Heart left ventricle (tissue), 16 donors: ENCODE data around the gene LRRC31. TPM values are rescaled to one million over a fixed set of nuclear protein-coding genes. Genes with fewer than 3 reads are reported as not detected.

Source experiments
- ATAC-seq, 4 donors: fragments of 200-7000 bp; cut with Tn5 transposase; one replicate each; pipeline ENCODE4 v1.9.1; 2020 to 2022; ENCODE audit warnings: moderate library complexity in 4 of 4, mild to moderate bottlenecking in 3 of 4, moderate number of reproducible peaks in 1 of 4
- DNase-seq, 5 donors: peaks; one replicate each; pipeline ENCODE4 v3.0.0-alpha.2; 2020
- H3K27ac ChIP-seq, 12 donors: fragments of 200-600 bp; sonication (generic) in 4 of 12; one replicate each; pipeline versions ENCODE4 v1.5.0 to v1.8.0; 2016 to 2022; ENCODE audit warnings: mild to moderate bottlenecking in 2 of 12
- H3K27me3 ChIP-seq, 9 donors: fragments of 200-600 bp; sonication (generic) in 2 of 9; one replicate each; pipeline versions ENCODE4 v1.5.1 to v1.8.0; 2016 to 2022; ENCODE audit warnings: mild to moderate bottlenecking in 3 of 9
- H3K36me3 ChIP-seq, 9 donors: fragments of 200-600 bp; sonication (generic) in 2 of 9; one replicate each; pipeline versions ENCODE4 v1.5.0 to v1.8.0; 2018 to 2022; ENCODE audit warnings: mild to moderate bottlenecking in 2 of 9
- H3K4me1 ChIP-seq, 12 donors: fragments of 200-600 bp; sonication (generic) in 4 of 12; one replicate each; pipeline versions ENCODE4 v1.5.0 to v1.8.0; 2016 to 2022; ENCODE audit warnings: mild to moderate bottlenecking in 3 of 12
- H3K4me3 ChIP-seq, 12 donors: fragments of 200-600 bp; sonication (generic) in 4 of 12; one replicate each; pipeline versions ENCODE4 v1.5.0 to v1.8.0; 2017 to 2022; ENCODE audit warnings: mild to moderate bottlenecking in 9 of 12, moderate library complexity in 4 of 12
- H3K9me3 ChIP-seq, 12 donors: fragments of 200-600 bp; sonication (generic) in 4 of 12; one replicate each; pipeline versions ENCODE4 v1.5.0 to v1.8.0; 2016 to 2022; ENCODE audit warnings: mild to moderate bottlenecking in 1 of 12
- CTCF ChIP-seq, 12 donors: fragments of 200-600 bp; sonication (generic) in 4 of 12; IDR thresholded peaks; one replicate each; pipeline versions ENCODE4 v1.5.0 to v1.8.0; 2018 to 2022; ENCODE audit warnings: antibody characterized with exemption in 12 of 12, mild to moderate bottlenecking in 5 of 12
- POLR2A ChIP-seq, 2 donors: fragments of 450-650 bp; IDR thresholded peaks; one replicate each; pipeline ENCODE4 v1.6.1; 2017; ENCODE audit warnings: antibody characterized with exemption in 2 of 2, mild to moderate bottlenecking in 2 of 2, moderate library complexity in 2 of 2
- WGBS, 4 donors: extraction: QIAGEN DNeasy Blood & Tissue Kit in 2 of 4; methylation state at CpG; one replicate each; pipeline versions ENCODE4 v1.1.5 to v1.1.7; 2013 to 2018; 5-methylcytosine and 5-hydroxymethylcytosine counted together
- intact Hi-C, 10 donors: fragments of 100-400 bp; cut with DNase I; formaldehyde crosslinking; loops; one replicate each; pipeline versions ENCODE4 v1.11.1 to v1.14.2; 2022
- polyA plus RNA-seq, 2 donors: library from polyadenylated mRNA; stranded (reverse); fragments of 200-250 nt; gene quantifications; one replicate each; pipeline ENCODE4 v1.2.3, GENCODE V29; 2013
- total RNA-seq, 9 donors: library from RNA; depleted of rRNA in 2 of 9; stranded (reverse); fragments of >200 nt in 2 of 9; fragmentation: NEBNext Ultra II Directional in 3 of 9; extraction: Animal tissue kit (Norgen Biotek cat#: 25700) in 3 of 9; gene quantifications; one replicate each; pipeline versions ENCODE4 v1.1.0 to v1.2.4, GENCODE V29; 2016 to 2023
- donor health status: ischemic (EF 13 %, LVEDD 7.1; RV severe dilation, severe dysfunction).
- donor health status: healthy with polysubstance abuse.
- donor health status: DM: no; HTN: yes; CAD: no.
- donor health status: DM: no; HTN: no; CAD: no.
- donor health status: ischemic (EF 25% LVEDD 6.9; RV normal size, moderate dysfunction).
- donor health status: ischemic (EF 25% LVEDD 5.7; RV mildly dilated, moderate dysfunction).
- donor health status: healthy.
- donor health status: DM: yes; HTN: yes; CAD: no.
- donor health status: ischemic (EF 35%, LVEDD 5.7; RV mildly dilated, moderate dysfunction).
- donor health status: nonischemic (EF 11% LVEDD 7.7; RV severe dilation, severe dysfunction).
- donor health status: DM: yes; HTN: yes; CAD: no.
- donor health status: PGD.
- donor health status: ischemic (EF 29% LVEDD 5.4; RV normal size, mild dysfunction).
- donor health status: nonischemic (EF 23%, LVEDD 6.1; RV moderate dilation, normal function).

Gene LRRC31
- total and polyA plus RNA-seq, 11 donors = 0.12 TPM; not detected in 10

GRCh38 chr3:169864270-169864669 lies 5.5 kb downstream of the LRRC31 start:
- Histone ChIP-seq H3K4me1 (peaks cover 0 to 7% (median 0%) of the 10 kb centered on the region in 12 donors), H3K4me3 (no peak overlapping the region), H3K9me3 (no peaks in the 10 kb centered on the region), H3K27ac (no peak overlapping the region), H3K36me3 (no peaks in the 10 kb centered on the region), H3K27me3 (no peaks in the 10 kb centered on the region)
- 88 to 94% (median 91%) methylated on average over 2 of the region's 2 CpGs for WGBS, 4 donors
- DNase-seq (no peak), ATAC-seq (no peak)
- intact Hi-C loops = loop anchor here in 9 of 10 donors (2.0 to 10.0 kb wide), 10 partner anchors 101 to 548 kb away; partner anchors contain the start of genes SEC62 (in 8 of the 9) and GPR160 (in 1 of the 9)
- TF ChIP-seq POLR2A (IDR thresholded peaks at IDR 0.05) = no peak
- no peak for TF ChIP-seq CTCF (IDR thresholded peaks at IDR 0.05)

- Histone ChIP-seq H3K36me3 (no peaks in the 10 kb centered on the region), H3K27ac (no peak overlapping the region), H3K27me3 (peaks cover 0 to 2% (median 0%) of the 10 kb centered on the region in 9 donors), H3K9me3 (no peaks in the 10 kb centered on the region), H3K4me3 (no peak overlapping the region), H3K4me1 (peaks cover 0 to 7% (median 0%) of the 10 kb centered on the region in 12 donors)
- peak; percentile 87 to 96 (median 91) for TF ChIP-seq CTCF (IDR thresholded peaks at IDR 0.05)
- TF ChIP-seq POLR2A (IDR thresholded peaks at IDR 0.05) = no peak
- DNase-seq (peak in 4 of 5 donors; percentile 42 to 57 (median 44)), ATAC-seq (peak; percentile 37 to 81 (median 77))
- 0 to 2% (median 1%) methylated on average over 6 of the region's 6 CpGs for WGBS, 4 donors
- intact Hi-C loops = loop anchor here in 9 of 10 donors (1.0 to 10.0 kb wide), 11 partner anchors 101 to 549 kb away; partner anchors contain the start of genes SEC62 (in 9 of the 9) and GPR160 (in 1 of the 9)
Observed at GRCh38 chr3:169863458-169863899, 6.3 kb downstream of the LRRC31 start.

GRCh38 chr3:169861871-169862270 lies 7.9 kb downstream of the LRRC31 start:
- ATAC-seq = no peak
- Histone ChIP-seq H3K9me3 (no peaks in the 10 kb centered on the region), H3K27ac (no peak overlapping the region), H3K36me3 (no peaks in the 10 kb centered on the region), H3K4me1 (peaks cover 0 to 7% (median 0%) of the 10 kb centered on the region in 12 donors), H3K4me3 (no peak overlapping the region), H3K27me3 (peaks cover 0 to 10% (median 0%) of the 10 kb centered on the region in 9 donors)
- intact Hi-C loops = loop anchor here in 8 of 10 donors (2.0 to 10.0 kb wide), 10 partner anchors 103 to 550 kb away; partner anchors contain the start of genes SEC62 (in 8 of the 8) and GPR160 (in 1 of the 8)
- 72 to 79% (median 73%) methylated on average over 5 of the region's 5 CpGs for WGBS, 4 donors
- no peak for DNase-seq
- TF ChIP-seq POLR2A (IDR thresholded peaks at IDR 0.05) (no peak), CTCF (IDR thresholded peaks at IDR 0.05) (no peak)

- Histone ChIP-seq H3K27me3 (peaks cover 0 to 13% (median 0%) of the 10 kb centered on the region in 9 donors), H3K27ac (no peak overlapping the region), H3K9me3 (no peaks in the 10 kb centered on the region), H3K4me1 (no peaks in the 10 kb centered on the region), H3K36me3 (no peaks in the 10 kb centered on the region), H3K4me3 (no peak overlapping the region)
- TF ChIP-seq CTCF (IDR thresholded peaks at IDR 0.05) (no peak), POLR2A (IDR thresholded peaks at IDR 0.05) (no peak)
- WGBS, 4 donors = 65 to 92% (median 83%) methylated on average over 2 of the region's 2 CpGs
- ATAC-seq (no peak), DNase-seq (no peak)
- intact Hi-C loops = no loop called here
Observed at GRCh38 chr3:169857811-169858210, 11.9 kb downstream of the LRRC31 start.
